Ovary (tissue), 3 donors: Measurements from ENCODE around the gene IGLON5.

Experiments
- EP300 ChIP-seq: sonication (generic); formaldehyde crosslinking; IDR thresholded peaks from one replicate; pipeline ENCODE4 v1.6.1; 2017; ENCODE audit warnings: antibody characterized with exemption
- POLR2A ChIP-seq: fragments of 450-650 bp; IDR thresholded peaks from one replicate; pipeline ENCODE4 v1.6.1; 2017; ENCODE audit warnings: antibody characterized with exemption, mild to moderate bottlenecking, moderate library complexity
- TF ChIP-seq, protein P1 (sequence below), 3 donors: fragments of 450-650 bp in 2 of 3; fragments of 200-600 bp in 1 of 3; IDR thresholded peaks; one replicate each; pipeline versions ENCODE4 v1.5.1 to v1.8.0; 2016 to 2022; ENCODE audit warnings: antibody characterized with exemption in 3 of 3, mild to moderate bottlenecking in 1 of 3
- donor health status: DM: no; HTN: no; CAD: no.

DNA sequence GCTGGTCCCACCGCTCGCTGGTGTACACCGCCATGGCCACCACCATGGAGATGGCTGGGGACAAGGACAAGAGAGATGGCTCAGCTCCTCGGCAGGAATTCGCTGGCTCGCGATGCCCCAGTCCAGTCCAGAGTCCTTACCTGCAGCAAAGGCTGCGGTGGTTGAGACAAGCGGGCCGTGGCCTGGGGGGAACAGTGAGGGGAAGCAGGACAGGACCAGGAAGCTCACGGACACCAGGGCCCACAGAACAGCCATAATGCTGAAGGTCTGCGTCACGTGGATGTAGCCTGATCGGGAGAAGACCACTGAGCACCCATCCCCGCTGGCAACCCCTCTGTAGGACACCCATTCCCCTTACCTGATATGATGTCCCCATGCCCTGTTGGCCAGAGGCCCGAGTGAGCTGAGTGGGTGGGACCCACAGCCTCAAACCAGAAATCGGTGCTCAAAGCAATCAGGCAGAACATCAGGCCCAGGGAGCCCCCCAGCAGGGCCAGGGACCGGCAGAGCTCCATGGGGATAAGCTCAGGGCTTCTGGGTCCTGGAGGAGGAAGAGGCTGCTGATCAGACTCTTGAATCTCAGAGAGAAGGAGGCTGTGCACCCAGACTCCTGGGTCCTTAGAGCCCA lies 60.7 kb downstream of the IGLON5 start:
- TF ChIP-seq, protein P1, sequence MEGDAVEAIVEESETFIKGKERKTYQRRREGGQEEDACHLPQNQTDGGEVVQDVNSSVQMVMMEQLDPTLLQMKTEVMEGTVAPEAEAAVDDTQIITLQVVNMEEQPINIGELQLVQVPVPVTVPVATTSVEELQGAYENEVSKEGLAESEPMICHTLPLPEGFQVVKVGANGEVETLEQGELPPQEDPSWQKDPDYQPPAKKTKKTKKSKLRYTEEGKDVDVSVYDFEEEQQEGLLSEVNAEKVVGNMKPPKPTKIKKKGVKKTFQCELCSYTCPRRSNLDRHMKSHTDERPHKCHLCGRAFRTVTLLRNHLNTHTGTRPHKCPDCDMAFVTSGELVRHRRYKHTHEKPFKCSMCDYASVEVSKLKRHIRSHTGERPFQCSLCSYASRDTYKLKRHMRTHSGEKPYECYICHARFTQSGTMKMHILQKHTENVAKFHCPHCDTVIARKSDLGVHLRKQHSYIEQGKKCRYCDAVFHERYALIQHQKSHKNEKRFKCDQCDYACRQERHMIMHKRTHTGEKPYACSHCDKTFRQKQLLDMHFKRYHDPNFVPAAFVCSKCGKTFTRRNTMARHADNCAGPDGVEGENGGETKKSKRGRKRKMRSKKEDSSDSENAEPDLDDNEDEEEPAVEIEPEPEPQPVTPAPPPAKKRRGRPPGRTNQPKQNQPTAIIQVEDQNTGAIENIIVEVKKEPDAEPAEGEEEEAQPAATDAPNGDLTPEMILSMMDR (IDR thresholded peaks at IDR 0.05): no peak
- TF ChIP-seq POLR2A: no peak
- TF ChIP-seq EP300: no peak
